Testis (tissue), 2 donors: ENCODE data around the gene CASR.

Source experiments
- CTCF ChIP-seq, 3 experiments: fragments of 450-650 bp in 2 of 3; fragments of 200-600 bp in 1 of 3; sonication (generic) in 1 of 3; IDR thresholded peaks; one replicate each; pipeline ENCODE4 v1.5.1; 2016 to 2019; ENCODE audit warnings: antibody characterized with exemption in 3 of 3, mild to moderate bottlenecking in 2 of 3, moderate library complexity in 1 of 3
- POLR2A ChIP-seq: fragments of 450-650 bp; IDR thresholded peaks from one replicate; pipeline ENCODE4 v1.6.1; 2017; ENCODE audit warnings: antibody characterized with exemption, mild to moderate bottlenecking, moderate library complexity

DNA sequence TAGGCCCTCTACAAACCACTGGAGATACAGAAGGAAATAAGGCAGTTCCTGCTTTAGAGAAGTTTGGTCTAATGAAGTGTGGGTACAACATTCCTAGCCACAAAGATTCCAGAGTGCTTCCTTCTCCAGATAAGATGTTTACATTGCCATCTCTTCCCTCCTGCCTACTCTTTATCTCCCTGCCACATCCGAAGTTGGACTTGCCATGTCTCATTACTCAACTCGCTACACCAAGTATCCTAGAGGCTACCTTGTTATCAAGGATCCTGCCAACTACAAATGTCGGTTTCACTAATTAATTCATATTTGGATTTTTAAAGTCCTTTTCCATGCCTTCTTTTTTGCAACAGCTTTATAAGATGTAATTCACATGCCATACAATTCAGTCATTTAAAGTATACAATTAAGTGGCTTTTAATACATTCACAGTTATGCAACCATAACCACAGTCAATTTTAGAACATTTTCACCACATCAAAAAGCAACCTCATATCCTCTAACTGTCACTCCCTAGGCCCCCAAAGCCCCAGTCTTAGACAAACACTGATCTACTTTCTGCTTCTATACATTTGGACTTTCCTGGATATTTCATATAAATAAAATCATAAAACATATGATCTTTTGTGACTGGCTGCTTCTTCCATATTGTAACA, 87.9 kb downstream of the CASR start:
- TF ChIP-seq CTCF (IDR thresholded peaks at IDR 0.05) (no peak), POLR2A (no peak)
